ENCODE results near the gene BMP8B.

DNA sequence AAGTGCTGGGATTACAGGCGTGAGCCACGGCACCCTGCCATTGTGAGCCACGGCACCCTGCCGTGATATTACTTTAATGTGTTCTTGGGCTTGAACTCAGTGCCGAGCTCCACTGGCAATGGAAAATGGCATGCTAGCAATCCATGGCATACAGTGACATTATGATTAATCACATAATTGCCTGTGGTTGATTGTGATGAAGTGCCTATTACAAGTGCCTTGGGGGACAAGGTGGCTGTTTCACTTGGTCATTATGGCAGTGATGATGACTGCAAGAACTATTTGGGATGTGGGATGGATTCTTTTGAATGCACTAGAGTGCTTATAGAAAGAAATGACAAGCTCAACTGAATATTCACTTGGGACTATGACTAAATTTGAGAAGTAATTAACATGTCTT is 75.1 kb downstream of the BMP8B start:
- TF ChIP-seq GABPA (IDR thresholded peaks at IDR 0.05 in 1 of 2, conservative IDR thresholded peaks at IDR 0.05 in 1 of 2) (no peak), REST (IDR thresholded peaks at IDR 0.05) (no peak)
- TF ChIP-seq, protein P1, sequence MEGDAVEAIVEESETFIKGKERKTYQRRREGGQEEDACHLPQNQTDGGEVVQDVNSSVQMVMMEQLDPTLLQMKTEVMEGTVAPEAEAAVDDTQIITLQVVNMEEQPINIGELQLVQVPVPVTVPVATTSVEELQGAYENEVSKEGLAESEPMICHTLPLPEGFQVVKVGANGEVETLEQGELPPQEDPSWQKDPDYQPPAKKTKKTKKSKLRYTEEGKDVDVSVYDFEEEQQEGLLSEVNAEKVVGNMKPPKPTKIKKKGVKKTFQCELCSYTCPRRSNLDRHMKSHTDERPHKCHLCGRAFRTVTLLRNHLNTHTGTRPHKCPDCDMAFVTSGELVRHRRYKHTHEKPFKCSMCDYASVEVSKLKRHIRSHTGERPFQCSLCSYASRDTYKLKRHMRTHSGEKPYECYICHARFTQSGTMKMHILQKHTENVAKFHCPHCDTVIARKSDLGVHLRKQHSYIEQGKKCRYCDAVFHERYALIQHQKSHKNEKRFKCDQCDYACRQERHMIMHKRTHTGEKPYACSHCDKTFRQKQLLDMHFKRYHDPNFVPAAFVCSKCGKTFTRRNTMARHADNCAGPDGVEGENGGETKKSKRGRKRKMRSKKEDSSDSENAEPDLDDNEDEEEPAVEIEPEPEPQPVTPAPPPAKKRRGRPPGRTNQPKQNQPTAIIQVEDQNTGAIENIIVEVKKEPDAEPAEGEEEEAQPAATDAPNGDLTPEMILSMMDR (IDR thresholded peaks at IDR 0.05; ENCODE audit: low read depth, low read length, missing input control): no peak

Measured in liver (tissue), 3 donors.